Lower leg skin (tissue), 3 donors: ENCODE measurements around the gene CDH23.

Experiments
- POLR2A ChIP-seq, 2 donors: fragments of 450-650 bp; IDR thresholded peaks; one replicate each; pipeline ENCODE4 v1.6.1; 2016 to 2017; ENCODE audit warnings: antibody characterized with exemption in 2 of 2, mild to moderate bottlenecking in 1 of 2, moderate library complexity in 1 of 2
- TF ChIP-seq, protein P1 (sequence below), 3 donors: fragments of 450-650 bp; IDR thresholded peaks; one replicate each; pipeline ENCODE4 v1.5.1; 2016; ENCODE audit warnings: antibody characterized with exemption in 3 of 3, mild to moderate bottlenecking in 3 of 3, moderate library complexity in 2 of 3

- TF ChIP-seq, protein P1, sequence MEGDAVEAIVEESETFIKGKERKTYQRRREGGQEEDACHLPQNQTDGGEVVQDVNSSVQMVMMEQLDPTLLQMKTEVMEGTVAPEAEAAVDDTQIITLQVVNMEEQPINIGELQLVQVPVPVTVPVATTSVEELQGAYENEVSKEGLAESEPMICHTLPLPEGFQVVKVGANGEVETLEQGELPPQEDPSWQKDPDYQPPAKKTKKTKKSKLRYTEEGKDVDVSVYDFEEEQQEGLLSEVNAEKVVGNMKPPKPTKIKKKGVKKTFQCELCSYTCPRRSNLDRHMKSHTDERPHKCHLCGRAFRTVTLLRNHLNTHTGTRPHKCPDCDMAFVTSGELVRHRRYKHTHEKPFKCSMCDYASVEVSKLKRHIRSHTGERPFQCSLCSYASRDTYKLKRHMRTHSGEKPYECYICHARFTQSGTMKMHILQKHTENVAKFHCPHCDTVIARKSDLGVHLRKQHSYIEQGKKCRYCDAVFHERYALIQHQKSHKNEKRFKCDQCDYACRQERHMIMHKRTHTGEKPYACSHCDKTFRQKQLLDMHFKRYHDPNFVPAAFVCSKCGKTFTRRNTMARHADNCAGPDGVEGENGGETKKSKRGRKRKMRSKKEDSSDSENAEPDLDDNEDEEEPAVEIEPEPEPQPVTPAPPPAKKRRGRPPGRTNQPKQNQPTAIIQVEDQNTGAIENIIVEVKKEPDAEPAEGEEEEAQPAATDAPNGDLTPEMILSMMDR (IDR thresholded peaks at IDR 0.05), result no peak
- TF ChIP-seq POLR2A (IDR thresholded peaks at IDR 0.05), result no peak
Observed at GRCh38 chr10:71840177-71840957, 443.6 kb downstream of the CDH23 start.
